HG03521 (cell line): ENCODE measurements around the gene DNM1.

Experiments used
- ATAC-seq: cut with Tn5 transposase; IDR thresholded peaks from one replicate; pipeline ENCODE4 v1.9.1; 2021; ENCODE audit warnings: mild to moderate bottlenecking, moderate library complexity; ENCODE audit not compliant: unreplicated experiment

Gene DNM1

DNA sequence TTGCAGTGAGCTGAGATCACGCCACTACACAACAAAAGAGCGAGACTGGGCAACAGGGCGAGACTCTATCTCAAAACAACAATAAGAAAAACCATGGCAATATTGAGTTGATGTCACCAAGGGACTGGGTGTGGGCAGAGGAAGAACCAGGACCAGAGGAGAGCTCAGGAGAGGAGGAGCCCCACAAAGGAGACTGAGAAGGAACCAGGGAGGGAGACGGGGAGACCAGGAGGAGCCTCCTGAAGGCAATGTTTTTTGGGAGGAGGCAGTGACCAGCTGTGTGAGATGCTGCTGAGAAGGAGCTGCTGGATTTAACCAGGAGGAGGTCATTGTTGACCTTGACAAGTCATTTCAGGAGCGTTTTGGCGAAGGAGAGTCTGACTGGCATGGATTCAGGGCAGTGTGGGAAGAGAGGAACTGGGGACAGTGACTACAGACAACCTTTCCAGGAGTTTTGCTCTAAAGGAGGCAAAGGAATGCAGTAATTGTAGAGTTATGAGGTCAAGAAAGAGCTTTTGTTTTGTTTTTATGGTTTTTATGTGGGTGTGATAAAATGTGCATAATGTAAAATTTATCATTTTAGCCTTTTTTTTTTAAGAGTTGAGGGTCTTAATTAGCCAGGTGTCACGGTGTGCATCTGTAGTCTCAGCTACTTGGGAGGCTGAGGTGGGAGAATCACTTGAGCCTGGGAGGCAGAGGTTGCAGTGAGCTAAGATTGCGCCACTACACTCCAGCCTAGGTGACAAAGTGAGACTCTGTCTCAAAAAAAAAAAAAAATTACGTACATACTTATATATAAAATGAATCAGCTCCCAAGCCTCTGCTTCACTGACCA, 101.2 kb downstream of the DNM1 start:
- ATAC-seq: no peak
